Hindlimb muscle (tissue), 1 donor: Measurements from ENCODE around the gene STK38L. TPM values are rescaled to one million over a fixed set of nuclear protein-coding genes. Genes with fewer than 3 reads are reported as not detected.

Experiments
- DNase-seq: peaks from one replicate; pipeline ENCODE4 v3.0.0-alpha.2; 2013
- polyA plus RNA-seq: library from polyadenylated mRNA; unstranded; fragments of 120-200 nt; gene quantifications from one replicate; pipeline ENCODE4 v1.2.1, GENCODE V29; 2013; ENCODE audit not compliant: insufficient read length

The STK38L gene
- polyA plus RNA-seq, 1 donor: 26.1 TPM

GRCh38 chr12:27280412-27280811 is 36.3 kb downstream of the STK38L start:
- DNase-seq: no peak

GRCh38 chr12:27282754-27283153 is 38.7 kb downstream of the STK38L start:
- no peak for DNase-seq

DNA sequence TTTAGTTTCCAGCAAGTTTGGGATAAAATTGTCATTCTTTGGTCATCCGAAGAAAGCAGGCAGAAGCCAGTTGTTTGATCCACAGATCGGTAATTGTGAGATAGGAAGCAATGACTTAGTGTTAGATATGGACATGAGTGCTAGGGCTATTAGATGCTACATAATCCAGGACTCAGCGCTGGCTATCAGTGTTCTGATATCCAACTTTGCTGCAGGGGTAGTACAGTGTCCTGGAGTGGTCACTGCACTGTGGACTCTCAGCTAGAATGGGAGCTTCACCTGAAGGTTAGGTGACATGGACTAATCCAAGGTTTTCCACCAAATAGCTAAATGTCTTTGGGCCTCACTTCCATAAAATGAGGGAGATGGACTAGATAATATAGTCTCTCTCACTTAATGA is 39.9 kb downstream of the STK38L start:
- no peak for DNase-seq

- no peak for DNase-seq
Observed at GRCh38 chr12:27284751-27285150, 40.7 kb downstream of the STK38L start.

- no peak for DNase-seq
Observed at GRCh38 chr12:27285403-27285802, 41.3 kb downstream of the STK38L start.

GRCh38 chr12:27289414-27289813 is 45.3 kb downstream of the STK38L start:
- DNase-seq: no peak

- DNase-seq: no peak
Observed at GRCh38 chr12:27290501-27291168, 46.5 kb downstream of the STK38L start.

- no peak for DNase-seq
Observed at GRCh38 chr12:27291862-27292261, 47.8 kb downstream of the STK38L start.

DNA sequence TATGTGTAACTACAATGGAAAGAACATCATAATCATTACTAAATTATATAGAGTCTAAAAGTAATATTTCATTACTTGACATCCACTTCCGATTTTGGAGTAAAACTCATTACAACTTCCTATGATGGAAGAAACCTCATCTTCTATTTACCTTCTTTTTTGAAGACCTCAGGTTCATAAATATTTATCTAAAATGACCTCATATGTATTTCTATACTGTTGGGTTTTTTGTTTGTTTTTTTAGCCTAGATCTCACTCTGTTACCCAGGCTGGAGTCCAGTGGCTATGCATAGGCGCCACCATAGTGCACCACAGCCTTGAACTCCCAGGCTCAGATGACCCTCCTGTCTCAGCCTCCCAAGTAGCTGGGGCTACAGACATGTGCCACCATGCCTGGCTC is 48.6 kb downstream of the STK38L start:
- no peak for DNase-seq

DNA sequence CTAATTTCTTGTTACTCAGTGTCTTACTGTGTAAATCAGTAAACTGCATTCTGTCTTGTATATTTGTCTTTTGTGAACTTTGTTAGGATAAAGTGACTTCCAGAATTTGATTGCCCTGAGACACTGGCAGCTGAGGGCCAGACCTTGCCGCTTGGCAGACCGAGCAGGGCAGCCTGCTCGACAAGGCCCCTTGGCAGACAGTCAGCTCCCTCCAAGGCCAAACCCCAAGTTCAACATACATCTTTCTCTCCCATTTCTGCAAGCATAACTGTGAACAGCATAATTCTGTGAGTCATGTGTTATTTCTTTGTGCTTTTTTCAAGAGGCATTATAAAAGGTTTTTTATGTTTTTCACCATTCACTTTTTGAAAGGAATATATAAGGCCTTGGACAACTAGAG is 49.4 kb downstream of the STK38L start:
- no peak for DNase-seq

DNA sequence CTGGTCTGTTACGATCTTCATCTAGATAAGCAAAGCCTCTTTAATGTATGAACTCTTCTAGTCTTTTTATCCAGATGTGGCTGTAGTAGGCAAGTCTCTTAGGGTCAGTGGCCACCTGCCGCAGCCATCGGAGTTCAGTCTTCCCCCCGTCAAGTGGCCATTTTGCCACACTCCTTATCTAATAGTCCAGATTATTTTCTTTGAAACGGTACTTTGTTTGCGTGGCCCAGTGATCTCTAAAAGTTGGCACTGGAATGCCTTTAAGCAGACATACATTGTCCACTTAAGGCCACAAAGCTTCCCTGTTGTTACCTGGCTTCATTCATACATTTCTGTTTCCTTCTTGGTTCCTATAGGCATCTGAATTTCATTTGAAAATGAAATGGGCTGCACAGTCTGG is 52.6 kb downstream of the STK38L start:
- no peak for DNase-seq

DNA sequence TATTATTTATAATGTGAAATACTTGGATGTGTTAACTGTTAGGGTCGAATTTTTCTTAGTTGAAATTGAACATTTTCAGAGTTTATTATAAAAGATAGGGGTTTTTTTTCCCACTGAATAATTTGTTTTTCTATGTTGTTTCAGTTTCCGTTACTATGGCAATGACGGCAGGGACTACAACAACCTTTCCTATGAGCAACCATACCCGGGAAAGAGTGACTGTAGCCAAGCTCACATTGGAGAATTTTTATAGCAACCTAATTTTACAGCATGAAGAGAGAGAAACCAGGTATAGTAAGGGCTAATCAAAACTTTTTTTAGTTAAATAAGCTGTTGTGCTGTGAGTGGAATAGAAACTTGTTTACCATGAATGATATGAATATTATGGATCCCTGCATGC is 53.5 kb downstream of the STK38L start:
- DNase-seq: no peak

DNA sequence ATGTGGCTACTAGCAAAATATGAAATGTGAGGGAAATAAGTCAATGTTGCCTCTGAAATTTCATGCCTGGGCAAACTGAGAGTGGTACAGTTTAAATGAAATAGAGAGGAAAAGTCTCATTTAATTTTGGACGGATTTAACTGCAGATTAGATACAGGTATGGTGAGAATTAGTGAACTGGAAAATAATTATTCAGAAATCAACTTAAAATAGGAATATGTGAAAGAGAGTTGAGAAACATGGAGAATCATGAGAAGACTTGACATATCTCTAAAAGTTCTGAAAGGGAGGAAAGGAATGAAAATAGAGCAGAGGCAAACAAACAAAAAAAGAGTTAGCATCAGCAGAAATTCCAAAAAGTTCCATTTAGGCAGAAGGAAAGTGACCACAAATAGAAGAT is 55.0 kb downstream of the STK38L start:
- DNase-seq: no peak

DNA sequence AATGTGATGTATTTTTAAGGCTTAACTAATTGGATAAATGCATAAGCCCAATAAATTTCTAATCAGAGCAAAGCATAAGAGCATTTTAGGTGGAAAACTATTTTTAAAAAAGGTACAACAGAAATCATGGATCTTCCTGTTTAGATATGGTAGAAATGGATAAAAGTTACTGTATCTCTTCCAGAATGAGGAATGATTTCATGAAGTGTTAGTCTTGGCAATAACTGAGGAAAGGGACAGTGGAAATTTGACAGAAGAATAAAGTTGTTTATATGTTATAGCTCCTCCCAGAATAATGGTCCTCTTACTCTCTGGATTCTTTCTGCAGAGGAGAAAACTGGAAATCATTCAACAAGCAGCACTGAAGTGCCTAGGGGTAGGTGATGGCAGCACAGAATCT is 56.1 kb downstream of the STK38L start:
- DNase-seq: no peak

GRCh38 chr12:27303139-27304111 is 59.3 kb downstream of the STK38L start:
- DNase-seq: no peak

DNA sequence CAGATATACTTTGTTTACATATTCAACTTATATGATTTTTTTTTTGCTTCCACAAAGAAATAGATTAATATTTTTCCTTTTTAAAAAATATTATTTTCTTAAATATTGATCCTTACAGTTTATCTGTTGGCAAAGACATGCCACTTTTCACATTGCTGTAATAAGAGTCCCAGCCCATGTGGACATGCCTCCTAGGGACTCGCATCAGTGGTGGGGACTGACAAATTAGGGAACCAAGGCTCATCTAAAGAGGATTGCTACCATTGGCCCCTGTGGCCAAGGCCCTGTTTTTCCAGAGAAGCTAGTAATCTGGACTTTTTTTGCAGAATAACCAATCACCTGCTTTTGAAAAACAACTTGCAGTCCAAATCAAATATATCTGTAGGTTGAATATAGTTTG is 60.8 kb downstream of the STK38L start:
- DNase-seq: no peak

DNA sequence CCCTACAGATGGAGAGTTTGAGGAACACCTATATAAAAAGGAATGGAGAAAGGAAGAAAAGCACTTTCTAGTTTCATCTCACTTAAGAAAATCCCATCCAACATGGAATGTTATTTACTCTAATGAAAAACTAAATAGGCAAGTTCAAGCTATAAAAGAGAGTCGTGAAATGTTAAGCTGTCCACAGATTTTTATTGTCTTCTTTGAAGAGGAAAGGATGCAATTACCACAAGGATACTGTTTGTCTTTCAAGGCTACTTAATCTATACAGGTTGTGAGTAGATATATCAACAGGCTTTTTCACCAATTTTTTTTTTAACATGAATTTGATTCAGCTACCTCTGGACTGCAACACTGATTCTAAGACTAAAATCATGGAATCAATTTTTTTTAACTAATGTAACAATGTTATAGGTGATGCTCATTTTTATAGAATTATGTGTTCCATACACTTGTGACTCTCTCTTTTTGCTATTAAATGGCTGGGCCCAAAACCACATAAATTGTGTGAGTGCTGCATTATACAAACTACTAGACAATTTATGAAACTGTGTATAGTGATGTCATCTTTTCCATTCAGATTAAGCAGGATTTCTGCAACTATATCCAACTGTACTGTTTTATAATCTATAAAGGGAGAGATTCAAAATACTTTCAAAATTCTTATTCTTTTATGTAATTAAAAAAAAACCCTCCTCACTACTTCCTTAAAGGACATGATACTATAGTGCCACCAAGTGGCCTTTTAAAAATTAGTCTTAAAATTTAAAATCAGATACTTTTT is 61.8 kb downstream of the STK38L start:
- peak; percentile 20 for DNase-seq

DNA sequence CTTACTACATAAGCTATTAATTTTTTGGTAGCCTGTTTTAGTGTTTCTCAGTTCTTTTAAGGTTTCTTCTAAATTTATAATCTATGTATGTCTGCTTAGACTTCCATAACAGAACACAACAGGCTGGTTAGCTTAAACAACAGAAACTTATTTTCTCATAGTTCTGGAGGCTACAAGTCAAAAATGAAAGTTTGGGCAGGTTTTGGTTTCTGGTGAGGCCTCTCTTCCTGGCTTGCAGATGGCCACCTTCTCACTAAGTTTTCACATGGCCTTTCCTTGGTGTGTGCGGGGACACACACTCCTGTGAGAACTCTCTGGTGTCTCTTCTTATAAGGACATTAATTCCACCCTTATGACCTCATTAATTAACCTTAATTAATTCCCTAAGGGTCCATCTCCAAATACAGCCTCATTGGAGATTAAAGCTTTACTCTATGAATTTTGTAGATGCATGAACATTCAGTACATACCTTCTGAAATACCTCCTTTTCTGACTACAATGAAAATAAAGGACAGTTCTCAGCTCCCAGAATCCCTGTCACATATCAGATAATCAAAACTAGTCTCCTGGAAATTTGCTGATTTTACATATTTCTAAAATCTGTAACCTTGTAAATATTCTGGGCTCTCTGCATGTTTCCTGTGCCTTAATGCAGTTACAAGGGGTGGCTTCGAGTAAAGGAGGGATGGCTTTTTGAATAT is 65.4 kb downstream of the STK38L start:
- no peak for DNase-seq

DNA sequence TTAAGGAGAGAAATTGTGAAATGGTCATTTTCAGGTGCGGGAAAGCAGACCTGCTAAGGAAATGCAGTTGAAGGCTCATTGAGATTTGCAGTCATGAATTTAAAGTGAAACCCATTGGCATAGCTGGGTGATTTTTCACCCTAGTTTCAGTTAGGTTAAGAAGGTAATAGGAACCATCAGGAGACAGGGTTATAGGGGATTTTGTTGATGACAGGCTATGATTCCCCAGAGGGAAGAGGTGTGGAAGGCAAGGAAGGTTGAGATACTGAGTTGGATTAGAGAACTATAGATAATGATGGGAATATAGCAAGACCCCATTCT is 65.9 kb downstream of the STK38L start:
- no peak for DNase-seq

DNA sequence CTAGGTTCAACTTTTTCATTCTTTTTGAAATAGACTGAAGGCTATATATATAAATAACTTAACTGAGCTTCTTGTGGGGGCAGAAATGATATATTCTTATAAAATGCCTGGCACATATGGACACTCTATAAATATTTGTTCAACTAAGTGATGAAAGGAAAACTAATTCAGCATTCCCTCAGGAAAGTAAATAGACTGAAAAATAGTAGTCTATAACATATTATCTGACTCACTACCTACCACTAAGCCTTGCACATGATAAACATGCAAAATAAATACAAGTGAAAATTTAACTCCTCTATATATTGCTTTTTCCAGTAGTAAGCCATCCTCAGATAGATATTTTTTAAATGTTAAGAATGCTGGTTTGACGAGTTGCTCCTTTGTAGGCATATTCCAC is 72.9 kb downstream of the STK38L start:
- DNase-seq: no peak

- no peak for DNase-seq
Observed at GRCh38 chr12:27319409-27319808, 75.3 kb downstream of the STK38L start.

- DNase-seq: no peak
Observed at GRCh38 chr12:27319848-27320247, 75.8 kb downstream of the STK38L start.

DNA sequence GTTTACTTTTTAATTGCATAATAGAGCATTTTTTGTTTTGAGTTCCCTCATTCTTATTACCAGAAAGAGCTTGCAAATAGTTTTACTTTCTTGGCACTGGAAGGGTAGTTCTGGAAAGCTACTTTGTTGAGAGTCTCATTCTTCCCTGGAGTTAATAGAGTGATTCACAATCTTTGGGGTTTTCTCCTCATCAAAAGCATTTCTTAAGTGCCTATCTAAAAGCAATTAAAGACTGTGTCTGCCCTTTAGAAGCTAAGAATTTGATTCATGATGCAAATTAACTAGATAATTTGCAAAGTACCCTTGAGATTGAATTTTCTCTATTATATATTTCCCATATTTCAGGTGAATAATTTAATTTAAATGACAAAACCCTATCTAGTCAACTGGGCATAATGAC is 80.4 kb downstream of the STK38L start:
- DNase-seq: no peak
